ENCODE results near the gene PRELID3B.

Gene PRELID3B

GRCh38 chr20:58992911-58993310 lies 49.7 kb downstream of the PRELID3B start:
- H3K27me3 ChIP-seq (ENCODE audit: insufficient read depth, low read depth, severe bottlenecking): no peaks in the 10 kb centered on the region
- TF ChIP-seq, protein P1, sequence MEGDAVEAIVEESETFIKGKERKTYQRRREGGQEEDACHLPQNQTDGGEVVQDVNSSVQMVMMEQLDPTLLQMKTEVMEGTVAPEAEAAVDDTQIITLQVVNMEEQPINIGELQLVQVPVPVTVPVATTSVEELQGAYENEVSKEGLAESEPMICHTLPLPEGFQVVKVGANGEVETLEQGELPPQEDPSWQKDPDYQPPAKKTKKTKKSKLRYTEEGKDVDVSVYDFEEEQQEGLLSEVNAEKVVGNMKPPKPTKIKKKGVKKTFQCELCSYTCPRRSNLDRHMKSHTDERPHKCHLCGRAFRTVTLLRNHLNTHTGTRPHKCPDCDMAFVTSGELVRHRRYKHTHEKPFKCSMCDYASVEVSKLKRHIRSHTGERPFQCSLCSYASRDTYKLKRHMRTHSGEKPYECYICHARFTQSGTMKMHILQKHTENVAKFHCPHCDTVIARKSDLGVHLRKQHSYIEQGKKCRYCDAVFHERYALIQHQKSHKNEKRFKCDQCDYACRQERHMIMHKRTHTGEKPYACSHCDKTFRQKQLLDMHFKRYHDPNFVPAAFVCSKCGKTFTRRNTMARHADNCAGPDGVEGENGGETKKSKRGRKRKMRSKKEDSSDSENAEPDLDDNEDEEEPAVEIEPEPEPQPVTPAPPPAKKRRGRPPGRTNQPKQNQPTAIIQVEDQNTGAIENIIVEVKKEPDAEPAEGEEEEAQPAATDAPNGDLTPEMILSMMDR (IDR thresholded peaks at IDR 0.05; ENCODE audit: low read depth, low read length): no peak
- H3K4me3 ChIP-seq (ENCODE audit: low read depth, low read length): no peak overlapping the region
- no peak for DNase-seq
- H3K27ac ChIP-seq: no peak overlapping the region
- H3K36me3 ChIP-seq: peaks cover 86% of the 10 kb centered on the region
- H3K9me3 ChIP-seq (ENCODE audit: severe bottlenecking): no peaks in the 10 kb centered on the region

GRCh38 chr20:58991715-58992114 lies 50.9 kb downstream of the PRELID3B start:
- TF ChIP-seq, protein P1 (IDR thresholded peaks at IDR 0.05; ENCODE audit: low read depth, low read length): no peak
- no peaks in the 10 kb centered on the region for H3K9me3 ChIP-seq (ENCODE audit: severe bottlenecking)
- H3K27ac ChIP-seq: no peak overlapping the region
- DNase-seq: no peak
- H3K27me3 ChIP-seq (ENCODE audit: insufficient read depth, low read depth, severe bottlenecking): no peaks in the 10 kb centered on the region
- H3K4me3 ChIP-seq (ENCODE audit: low read depth, low read length): no peak overlapping the region
- peaks cover 94% of the 10 kb centered on the region for H3K36me3 ChIP-seq

GRCh38 chr20:58990651-58991445 lies 51.7 kb downstream of the PRELID3B start:
- Histone ChIP-seq H3K9me3 (ENCODE audit: severe bottlenecking) (no peaks in the 10 kb centered on the region), H3K27me3 (ENCODE audit: insufficient read depth, low read depth, severe bottlenecking) (no peaks in the 10 kb centered on the region), H3K27ac (no peak overlapping the region), H3K36me3 (peaks cover 94% of the 10 kb centered on the region), H3K4me3 (ENCODE audit: low read depth, low read length) (no peak overlapping the region)
- TF ChIP-seq, protein P1 (IDR thresholded peaks at IDR 0.05; ENCODE audit: low read depth, low read length): no peak
- DNase-seq: no peak

DNA sequence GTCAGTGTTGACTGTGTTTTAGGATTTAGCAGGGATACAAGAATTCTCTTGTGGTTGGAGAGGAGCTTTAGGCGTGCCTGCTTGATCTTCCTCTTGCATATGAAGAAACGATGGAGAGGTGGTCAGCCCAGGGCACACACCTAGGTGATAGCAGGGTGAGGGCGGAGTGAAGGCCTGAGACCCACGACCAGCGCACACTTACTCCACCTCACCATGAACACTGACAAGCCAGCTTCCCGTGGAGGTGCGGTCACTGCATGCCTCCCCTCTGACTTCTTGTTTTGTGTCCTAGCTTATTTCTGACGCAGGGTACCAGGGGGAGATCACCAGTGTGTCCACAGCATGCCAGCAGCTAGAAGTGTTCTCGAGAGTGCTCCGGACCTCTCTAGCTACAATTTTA lies 53.4 kb downstream of the PRELID3B start:
- H3K9me3 ChIP-seq (ENCODE audit: severe bottlenecking): no peaks in the 10 kb centered on the region
- DNase-seq: no peak
- no peak overlapping the region for H3K4me3 ChIP-seq (ENCODE audit: low read depth, low read length)
- H3K36me3 ChIP-seq: peaks cover 80% of the 10 kb centered on the region
- no peak overlapping the region for H3K27ac ChIP-seq
- TF ChIP-seq, protein P1 (IDR thresholded peaks at IDR 0.05; ENCODE audit: low read depth, low read length): no peak
- H3K27me3 ChIP-seq (ENCODE audit: insufficient read depth, low read depth, severe bottlenecking): no peaks in the 10 kb centered on the region

DNA sequence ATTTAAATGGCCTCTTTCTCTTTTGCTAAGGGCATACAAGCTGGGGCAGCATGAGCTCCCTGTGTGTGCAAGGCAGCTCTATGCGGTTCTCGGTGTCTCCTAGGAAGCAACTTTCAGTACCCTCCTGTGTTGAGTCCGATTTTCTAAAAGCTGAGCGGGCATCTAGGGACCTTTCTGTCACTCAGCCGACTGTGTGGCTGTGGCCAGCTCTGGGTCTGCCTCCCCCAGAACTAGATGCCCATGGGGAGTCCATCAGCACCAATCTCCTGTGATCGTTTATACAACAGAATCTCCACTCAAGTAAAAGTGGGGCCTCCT lies 54.1 kb downstream of the PRELID3B start:
- no peak overlapping the region for H3K4me3 ChIP-seq (ENCODE audit: low read depth, low read length)
- H3K9me3 ChIP-seq (ENCODE audit: severe bottlenecking): no peaks in the 10 kb centered on the region
- no peak for DNase-seq
- TF ChIP-seq, protein P1 (IDR thresholded peaks at IDR 0.05; ENCODE audit: low read depth, low read length): no peak
- H3K27me3 ChIP-seq (ENCODE audit: insufficient read depth, low read depth, severe bottlenecking): no peaks in the 10 kb centered on the region
- no peak overlapping the region for H3K27ac ChIP-seq
- H3K36me3 ChIP-seq: peaks cover 76% of the 10 kb centered on the region

Measured in WERI-Rb-1 (cell line).